Neural progenitor cell (in vitro differentiated cells): ENCODE data around the gene NBEAL2. TPM values are rescaled to one million over a fixed set of nuclear protein-coding genes. Genes with fewer than 3 reads are reported as not detected.

Source experiments
- DNase-seq: peaks from one replicate; pipeline ENCODE4 v3.0.0-alpha.2; 2016; ENCODE audit warnings: low spot score
- H2AFZ ChIP-seq: fragments of 200-600 bp; sonication (generic); replicated peaks from 2 replicates; pipeline ENCODE4 v1.6.1; 2016; ENCODE audit warnings: antibody characterized with exemption
- H3F3A ChIP-seq: fragments of 200-600 bp; sonication (generic); 2 replicates; pipeline ENCODE4 v1.6.1; 2016; ENCODE audit warnings: antibody characterized with exemption, low read depth
- H3K27ac ChIP-seq: fragments of 200-600 bp; sonication (generic); 2 replicates; pipeline ENCODE4 v1.5.1; 2016; ENCODE audit warnings: mild to moderate bottlenecking
- H3K27me3 ChIP-seq: fragments of 200-600 bp; sonication (generic); 2 replicates; pipeline ENCODE4 v1.6.1; 2016; ENCODE audit warnings: mild to moderate bottlenecking, moderate library complexity
- H3K36me3 ChIP-seq: fragments of 200-600 bp; sonication (generic); 2 replicates; pipeline ENCODE4 v1.5.1; 2016
- H3K4me1 ChIP-seq: fragments of 200-600 bp; sonication (generic); 2 replicates; pipeline ENCODE4 v1.6.1; 2016; ENCODE audit warnings: mixed run types
- H3K4me2 ChIP-seq: fragments of 200-600 bp; sonication (generic); 2 replicates; pipeline ENCODE4 v1.6.1; 2016
- H3K4me3 ChIP-seq: fragments of 200-600 bp; sonication (generic); 2 replicates; pipeline ENCODE4 v1.5.1; 2016
- H3K79me2 ChIP-seq: fragments of 200-600 bp; sonication (generic); 2 replicates; pipeline ENCODE4 v1.6.1; 2016; ENCODE audit warnings: low read depth
- H3K9ac ChIP-seq: fragments of 200-600 bp; sonication (generic); 2 replicates; pipeline ENCODE4 v1.6.1; 2016
- H3K9me3 ChIP-seq: fragments of 200-600 bp; sonication (generic); 2 replicates; pipeline ENCODE4 v1.5.1; 2016; ENCODE audit warnings: low read depth
- H4K20me1 ChIP-seq: fragments of 200-600 bp; sonication (generic); 2 replicates; pipeline ENCODE4 v1.6.1; 2016; ENCODE audit warnings: low read depth
- H3K27ac Mint-ChIP-seq: 3 replicates; pipeline ENCODE4 v1.8.0; 2021; ENCODE audit warnings: mixed read lengths
- H3K27me3 Mint-ChIP-seq: 2 replicates; pipeline ENCODE4 v1.8.0; 2022; ENCODE audit warnings: low read depth, mild to moderate bottlenecking, inconsistent platforms, moderate library complexity, mixed read lengths; ENCODE audit not compliant: insufficient read depth
- H3K36me3 Mint-ChIP-seq: 3 replicates; pipeline ENCODE4 v1.8.0; 2021; ENCODE audit warnings: mixed read lengths
- H3K4me1 Mint-ChIP-seq: 3 replicates; pipeline ENCODE4 v1.8.0; 2021; ENCODE audit warnings: mixed read lengths
- H3K4me3 Mint-ChIP-seq: 3 replicates; pipeline ENCODE4 v1.8.0; 2021; ENCODE audit warnings: mild to moderate bottlenecking, moderate library complexity, mixed read lengths
- H3K9me3 Mint-ChIP-seq: 3 replicates; pipeline ENCODE4 v1.8.0; 2020; ENCODE audit warnings: mixed read lengths
- CTCF ChIP-seq: fragments of 200-600 bp; sonication (generic); IDR thresholded peaks from 2 replicates; pipeline ENCODE4 v1.5.1; 2017; ENCODE audit warnings: antibody characterized with exemption, mild to moderate bottlenecking
- EZH2 ChIP-seq: fragments of 200-600 bp; sonication (generic); IDR thresholded peaks from 2 replicates; pipeline ENCODE4 v1.6.1; 2017; ENCODE audit warnings: antibody characterized with exemption, mild to moderate bottlenecking, moderate library complexity
- EZH2phosphoT487 ChIP-seq: fragments of 200-600 bp; sonication (generic); IDR thresholded peaks from 2 replicates; pipeline ENCODE4 v1.6.1; 2017; ENCODE audit warnings: antibody characterized with exemption
- total RNA-seq: library from RNA; depleted of rRNA; stranded (reverse); fragments of >200 nt; gene quantifications from 2 replicates; pipeline ENCODE4 v1.2.3, GENCODE V29; 2015; ENCODE audit warnings: low replicate concordance

The NBEAL2 gene
- total RNA-seq, 1 donor from 2014 or later = 6.3 TPM

GRCh38 chr3:46942481-46943236, 36.8 kb upstream of the NBEAL2 start:
- peaks cover 30% of the 10 kb centered on the region for H3K36me3 Mint-ChIP-seq
- H3K4me1 Mint-ChIP-seq = peaks cover 8% of the 10 kb centered on the region
- no peaks in the 10 kb centered on the region for H3K9me3 Mint-ChIP-seq
- Histone ChIP-seq H3K9me3 (no peaks in the 10 kb centered on the region), H3K36me3 (no peaks in the 10 kb centered on the region), H3K27me3 (no peaks in the 10 kb centered on the region), H3K4me2 (no peak overlapping the region), H2AFZ (no peak overlapping the region), H3K4me1 (peaks cover 5% of the 10 kb centered on the region), H4K20me1 (peaks cover 74% of the 10 kb centered on the region), H3K79me2 (peaks cover 77% of the 10 kb centered on the region), H3K27ac (no peak overlapping the region), H3K4me3 (no peak overlapping the region), H3F3A (no peaks in the 10 kb centered on the region), H3K9ac (no peak overlapping the region)
- peaks cover 9% of the 10 kb centered on the region for H3K27me3 Mint-ChIP-seq
- TF ChIP-seq CTCF (no peak), EZH2phosphoT487 (no peak), EZH2 (no peak)
- peak overlapping the region; percentile 36 for H3K27ac Mint-ChIP-seq
- DNase-seq = no peak
- no peak overlapping the region for H3K4me3 Mint-ChIP-seq

GRCh38 chr3:46943237-46944187, 36.0 kb upstream of the NBEAL2 start:
- Histone ChIP-seq H3K4me3 (no peak overlapping the region), H2AFZ (no peak overlapping the region), H3K9me3 (no peaks in the 10 kb centered on the region), H3K27me3 (no peaks in the 10 kb centered on the region), H3K4me2 (no peak overlapping the region), H3K27ac (no peak overlapping the region), H3K9ac (no peak overlapping the region), H3F3A (no peaks in the 10 kb centered on the region), H4K20me1 (peaks cover 82% of the 10 kb centered on the region), H3K4me1 (peaks cover 5% of the 10 kb centered on the region), H3K79me2 (peaks cover 86% of the 10 kb centered on the region), H3K36me3 (no peaks in the 10 kb centered on the region)
- H3K4me3 Mint-ChIP-seq = no peak overlapping the region
- H3K27me3 Mint-ChIP-seq = peaks cover 11% of the 10 kb centered on the region
- H3K27ac Mint-ChIP-seq = no peak overlapping the region
- no peaks in the 10 kb centered on the region for H3K9me3 Mint-ChIP-seq
- no peak for TF ChIP-seq CTCF
- TF ChIP-seq EZH2 = no peak
- TF ChIP-seq EZH2phosphoT487 = no peak
- peaks cover 30% of the 10 kb centered on the region for H3K36me3 Mint-ChIP-seq
- H3K4me1 Mint-ChIP-seq = peaks cover 11% of the 10 kb centered on the region
- DNase-seq = no peak

- no peaks in the 10 kb centered on the region for H3K27me3 ChIP-seq
- peaks cover 11% of the 10 kb centered on the region for H3K27me3 Mint-ChIP-seq
- no peak overlapping the region for H3K4me3 Mint-ChIP-seq
- no peak overlapping the region for H3K27ac Mint-ChIP-seq
- no peaks in the 10 kb centered on the region for H3K9me3 ChIP-seq
- peaks cover 16% of the 10 kb centered on the region for H3K4me1 Mint-ChIP-seq
- peaks cover 5% of the 10 kb centered on the region for H3K4me1 ChIP-seq
- no peak overlapping the region for H2AFZ ChIP-seq
- H3K36me3 Mint-ChIP-seq = peaks cover 25% of the 10 kb centered on the region
- no peaks in the 10 kb centered on the region for H3K36me3 ChIP-seq
- no peak overlapping the region for H3K9ac ChIP-seq
- no peaks in the 10 kb centered on the region for H3F3A ChIP-seq
- TF ChIP-seq EZH2 = no peak
- TF ChIP-seq EZH2phosphoT487 = no peak
- TF ChIP-seq CTCF = no peak
- no peak overlapping the region for H3K27ac ChIP-seq
- no peak overlapping the region for H3K4me2 ChIP-seq
- H4K20me1 ChIP-seq = peaks cover 86% of the 10 kb centered on the region
- no peak overlapping the region for H3K4me3 ChIP-seq
- H3K9me3 Mint-ChIP-seq = no peaks in the 10 kb centered on the region
- peaks cover 89% of the 10 kb centered on the region for H3K79me2 ChIP-seq
- no peak for DNase-seq
Observed at GRCh38 chr3:46944191-46944590, 35.3 kb upstream of the NBEAL2 start.
